Mesenchymal stem cell (in vitro differentiated cells and primary cell): Measurements from ENCODE around the gene ANKS6.

Experiments
- DNase-seq: peaks from one replicate; pipeline ENCODE4 v3.0.0-alpha.2; 2013
- H2AFZ ChIP-seq: one replicate; pipeline ENCODE4 v1.6.1; 2013; ENCODE audit warnings: low read depth, mild to moderate bottlenecking, control low read depth, inconsistent platforms, low read length, moderate library complexity
- H2AK5ac ChIP-seq: 2 replicates; pipeline ENCODE4 v1.6.1; 2013; ENCODE audit warnings: low read length, moderate library complexity, mild to moderate bottlenecking, inconsistent platforms; ENCODE audit not compliant: severe bottlenecking
- H2BK120ac ChIP-seq: one replicate; pipeline ENCODE4 v1.6.1; 2013; ENCODE audit warnings: low read depth, mild to moderate bottlenecking, inconsistent platforms, low read length, moderate library complexity
- H2BK12ac ChIP-seq, 2 experiments: one replicate each; pipeline ENCODE4 v1.6.1; 2013; ENCODE audit warnings: inconsistent platforms in 2 of 2, low read length in 2 of 2, mild to moderate bottlenecking in 2 of 2, moderate library complexity in 2 of 2, control low read depth in 1 of 2
- H2BK15ac ChIP-seq: one replicate; pipeline ENCODE4 v1.6.1; 2013; ENCODE audit warnings: mild to moderate bottlenecking, low read depth, inconsistent platforms; ENCODE audit not compliant: poor library complexity, severe bottlenecking
- H2BK5ac ChIP-seq: 2 replicates; pipeline ENCODE4 v1.6.1; 2013; ENCODE audit warnings: low read depth, mild to moderate bottlenecking, low read length, control low read depth, inconsistent platforms; ENCODE audit not compliant: poor library complexity, severe bottlenecking
- H3K14ac ChIP-seq, 2 experiments: one replicate each; pipeline ENCODE4 v1.6.1; 2013; ENCODE audit warnings: inconsistent platforms in 2 of 2, low read length in 2 of 2, control low read depth in 1 of 2, mild to moderate bottlenecking in 1 of 2, moderate library complexity in 1 of 2
- H3K18ac ChIP-seq, 2 experiments: one replicate each; pipeline ENCODE4 v1.6.1; 2013; ENCODE audit warnings: inconsistent platforms in 2 of 2, low read length in 2 of 2, control low read depth in 1 of 2, low read depth in 1 of 2, mild to moderate bottlenecking in 1 of 2
- H3K23ac ChIP-seq, 2 experiments: one replicate each; pipeline ENCODE4 v1.6.1; 2013; ENCODE audit warnings: inconsistent platforms in 2 of 2, low read length in 2 of 2, mild to moderate bottlenecking in 2 of 2, moderate library complexity in 2 of 2, control low read depth in 1 of 2
- H3K27ac ChIP-seq: 2 replicates; pipeline ENCODE4 v1.5.1; 2013; ENCODE audit warnings: mild to moderate bottlenecking, moderate library complexity, low read length, control low read depth, inconsistent platforms; ENCODE audit not compliant: poor library complexity, severe bottlenecking
- H3K27me3 ChIP-seq, 2 experiments: 2 replicates each; pipeline versions ENCODE4 v1.6.1 to v1.7.0; 2013; ENCODE audit warnings: low read length in 2 of 2, mild to moderate bottlenecking in 2 of 2, moderate library complexity in 2 of 2, control low read depth in 1 of 2, inconsistent platforms in 1 of 2; ENCODE audit not compliant: control insufficient read depth in 1 of 2, insufficient read depth in 1 of 2
- H3K36me3 ChIP-seq, 2 experiments: 2 replicates each; pipeline versions ENCODE4 v1.6.1 to v1.7.0; 2013; ENCODE audit warnings: low read length in 2 of 2, control low read depth in 1 of 2, inconsistent platforms in 1 of 2, low read depth in 1 of 2, mild to moderate bottlenecking in 1 of 2; ENCODE audit not compliant: insufficient read depth in 2 of 2, control insufficient read depth in 1 of 2
- H3K4ac ChIP-seq, 2 experiments: one replicate each; pipeline ENCODE4 v1.6.1; 2013; ENCODE audit warnings: inconsistent platforms in 2 of 2, low read length in 2 of 2, mild to moderate bottlenecking in 2 of 2, moderate library complexity in 2 of 2, control low read depth in 1 of 2, low read depth in 1 of 2
- H3K4me1 ChIP-seq: 2 replicates; pipeline ENCODE4 v1.6.1; 2013; ENCODE audit warnings: low read depth, low read length, control low read depth; ENCODE audit not compliant: control insufficient read depth, insufficient read depth
- H3K4me2 ChIP-seq: 2 replicates; pipeline ENCODE4 v1.6.1; 2013; ENCODE audit warnings: low read length, mild to moderate bottlenecking, inconsistent platforms; ENCODE audit not compliant: poor library complexity, severe bottlenecking
- H3K4me3 ChIP-seq, 2 experiments: 2 replicates each; pipeline versions ENCODE4 v1.5.1 to v1.7.0; 2013; ENCODE audit warnings: low read length in 2 of 2, mild to moderate bottlenecking in 2 of 2, control low read depth in 1 of 2, low read depth in 1 of 2; ENCODE audit not compliant: insufficient read depth in 1 of 2
- H3K79me1 ChIP-seq: replicated peaks from 2 replicates; pipeline ENCODE4 v1.6.1; 2013; ENCODE audit warnings: mild to moderate bottlenecking, control low read depth, low read length, inconsistent platforms; ENCODE audit not compliant: poor library complexity, severe bottlenecking
- H3K9ac ChIP-seq: 2 replicates; pipeline ENCODE4 v1.7.0; 2013; ENCODE audit warnings: mild to moderate bottlenecking, low read length, moderate library complexity
- H3K9me3 ChIP-seq: 2 replicates; pipeline ENCODE4 v1.7.0; 2013; ENCODE audit warnings: mild to moderate bottlenecking, low read length; ENCODE audit not compliant: control insufficient read depth
- H4K8ac ChIP-seq: one replicate; pipeline ENCODE4 v1.6.1; 2013; ENCODE audit warnings: inconsistent platforms, mild to moderate bottlenecking, low read length, moderate library complexity
- H4K91ac ChIP-seq: one replicate; pipeline ENCODE4 v1.6.1; 2013; ENCODE audit warnings: mild to moderate bottlenecking, low read length, inconsistent platforms
- WGBS: methylation state at CpG from one replicate; pipeline ENCODE4 v1.1.7; 2013; ENCODE audit warnings: mixed read lengths; 5-methylcytosine and 5-hydroxymethylcytosine counted together

The ANKS6 gene

DNA sequence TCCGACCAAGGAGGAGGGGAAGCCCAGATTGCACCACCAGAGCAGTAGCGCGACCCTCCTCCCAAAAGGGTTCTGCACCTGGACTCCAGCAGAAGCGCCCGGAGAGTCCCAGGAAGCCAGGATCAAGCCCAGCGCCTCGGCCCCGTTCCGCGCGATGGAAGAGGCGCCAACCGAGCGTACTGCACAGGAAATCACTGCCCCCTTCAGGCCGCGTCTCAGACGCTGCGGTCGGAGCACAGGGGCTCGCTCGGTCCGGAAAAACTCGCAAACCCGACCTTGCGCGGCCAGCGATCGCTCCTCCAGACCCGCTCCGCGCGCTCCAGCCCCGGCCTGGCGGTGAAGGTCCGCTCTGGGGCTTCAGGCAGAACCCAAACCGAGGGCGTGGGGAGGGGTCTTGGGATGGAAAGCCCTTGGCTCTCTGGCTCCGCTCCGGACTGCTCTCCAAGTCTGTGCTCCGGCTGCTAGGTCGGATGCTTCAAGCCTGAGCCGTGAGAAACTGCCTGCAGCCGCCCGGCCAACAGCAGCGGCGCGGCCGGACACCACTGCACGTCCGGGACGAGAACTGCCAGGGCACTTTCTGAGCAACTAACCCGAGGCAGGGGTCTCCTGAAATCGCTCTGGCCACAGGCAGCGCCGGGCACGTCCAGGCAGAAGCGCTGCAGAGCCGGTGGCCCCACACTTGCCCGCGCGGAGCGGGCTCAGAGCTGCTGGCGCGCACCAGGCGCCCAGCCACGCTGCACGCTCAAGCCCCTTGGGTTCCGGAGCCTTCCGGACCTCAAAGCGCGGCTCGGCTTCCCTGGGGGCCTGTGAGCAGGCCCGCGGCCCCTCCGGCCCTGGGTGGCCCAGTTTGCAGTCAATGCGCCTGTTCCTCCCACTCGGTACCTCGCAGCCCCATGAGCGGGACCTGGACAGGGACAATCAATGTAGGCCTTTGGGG lies 88.9 kb downstream of the ANKS6 start:
- no peak overlapping the region for H3K27ac ChIP-seq
- H3K79me1 ChIP-seq = no peaks in the 10 kb centered on the region
- H2BK5ac ChIP-seq = no peak overlapping the region
- peak overlapping the region; percentile 37 for H3K4me2 ChIP-seq
- no peak overlapping the region for H4K91ac ChIP-seq
- H4K8ac ChIP-seq = no peak overlapping the region
- H2BK15ac ChIP-seq = no peak overlapping the region
- no peak overlapping the region for H3K4ac ChIP-seq
- H2BK120ac ChIP-seq = no peak overlapping the region
- no peaks in the 10 kb centered on the region for H3K36me3 ChIP-seq
- peak overlapping the region; percentile 22 to 65 for H3K4me3 ChIP-seq
- H3K18ac ChIP-seq = no peak overlapping the region
- no peak overlapping the region for H3K14ac ChIP-seq
- no peak overlapping the region for H3K9ac ChIP-seq
- peaks cover 80 to 84% of the 10 kb centered on the region in 2 experiments for H3K27me3 ChIP-seq
- no peak overlapping the region for H2BK12ac ChIP-seq
- H3K4me1 ChIP-seq = peaks cover 25% of the 10 kb centered on the region
- H3K23ac ChIP-seq = no peak overlapping the region
- H2AFZ ChIP-seq = no peak overlapping the region
- WGBS = 4% methylated on average over 79 of the region's 79 CpGs
- H3K9me3 ChIP-seq = no peaks in the 10 kb centered on the region
- DNase-seq = peak; percentile 53
- no peak overlapping the region for H2AK5ac ChIP-seq

DNA sequence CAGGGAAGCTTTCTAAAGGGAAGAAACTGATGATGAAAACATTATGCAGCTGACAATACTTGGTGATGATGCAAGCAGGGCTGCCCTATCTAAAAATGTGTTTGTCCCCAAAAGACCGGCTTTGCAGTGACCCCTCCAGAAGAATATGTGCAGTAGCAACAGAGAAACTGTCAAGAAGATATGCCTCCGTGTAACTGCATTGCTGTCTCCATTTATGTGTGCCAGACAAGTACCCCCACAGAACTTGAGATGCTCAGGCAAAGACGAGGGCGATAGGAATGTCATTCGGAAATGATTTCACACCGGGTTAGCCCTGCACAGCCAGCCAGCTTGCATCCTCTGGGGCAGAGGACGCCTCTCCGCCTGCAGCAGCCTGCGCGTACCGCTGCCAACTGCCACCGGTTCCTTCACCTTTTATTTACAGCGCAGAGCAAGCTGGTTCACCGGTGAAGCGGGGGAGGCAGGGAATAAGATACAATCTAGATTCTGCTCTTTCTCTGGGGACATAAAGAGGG lies 89.6 kb downstream of the ANKS6 start:
- Histone ChIP-seq H3K79me1 (no peaks in the 10 kb centered on the region), H3K9ac (no peak overlapping the region), H2AK5ac (no peak overlapping the region), H3K23ac (no peak overlapping the region), H2BK5ac (no peak overlapping the region), H3K4me2 (no peak overlapping the region), H3K27me3 (peaks cover 79 to 84% of the 10 kb centered on the region in 2 experiments), H4K91ac (no peak overlapping the region), H3K4ac (no peak overlapping the region), H3K4me1 (peaks cover 25% of the 10 kb centered on the region), H3K27ac (no peak overlapping the region), H3K36me3 (no peaks in the 10 kb centered on the region), H2AFZ (no peak overlapping the region), H3K14ac (no peak overlapping the region), H4K8ac (no peak overlapping the region), H3K4me3 (peak overlapping the region in 1 of 2 experiments; percentile 65), H3K18ac (no peak overlapping the region), H2BK120ac (no peak overlapping the region), H2BK12ac (no peak overlapping the region), H3K9me3 (no peaks in the 10 kb centered on the region), H2BK15ac (no peak overlapping the region)
- WGBS = 22% methylated on average over 14 of the region's 15 CpGs
- no peak for DNase-seq

DNA sequence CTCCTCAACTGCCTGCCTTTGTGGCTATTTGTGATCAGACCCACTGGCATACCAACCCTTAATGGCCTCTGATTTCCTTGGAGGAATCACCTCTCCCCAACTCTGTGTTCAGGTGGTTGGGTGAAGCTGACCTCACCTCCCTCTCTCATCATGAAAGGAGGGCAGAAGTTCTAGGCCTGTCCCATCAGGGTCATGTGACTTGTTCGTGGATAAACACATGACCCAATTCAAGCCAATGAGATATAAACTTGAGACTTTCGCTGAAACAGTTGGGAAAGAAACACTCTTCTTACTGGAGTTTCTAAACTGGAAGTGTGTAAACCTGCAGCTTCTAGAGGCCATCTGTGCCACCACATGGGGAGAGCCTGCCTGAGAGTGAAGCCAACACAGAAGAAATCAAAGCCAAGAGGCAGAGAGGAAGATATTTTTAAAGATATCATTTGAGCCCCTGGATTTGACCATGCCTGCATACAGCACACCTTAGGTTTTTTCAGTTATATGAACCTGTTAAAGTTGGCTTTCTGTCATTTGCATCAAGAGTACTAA lies 93.4 kb downstream of the ANKS6 start:
- H3K27ac ChIP-seq = no peak overlapping the region
- no peaks in the 10 kb centered on the region for H3K36me3 ChIP-seq
- no peak overlapping the region for H2AK5ac ChIP-seq
- 70% methylated on average over 2 of the region's 2 CpGs for WGBS
- no peak overlapping the region for H2BK5ac ChIP-seq
- no peak overlapping the region for H2BK120ac ChIP-seq
- H3K18ac ChIP-seq = no peak overlapping the region
- H3K9ac ChIP-seq = no peak overlapping the region
- no peak overlapping the region for H2BK15ac ChIP-seq
- no peak overlapping the region for H3K4ac ChIP-seq
- H3K14ac ChIP-seq = no peak overlapping the region
- peaks cover 12% of the 10 kb centered on the region for H3K9me3 ChIP-seq
- H3K4me1 ChIP-seq = peaks cover 11% of the 10 kb centered on the region
- H3K79me1 ChIP-seq = no peaks in the 10 kb centered on the region
- no peak overlapping the region for H3K23ac ChIP-seq
- H2AFZ ChIP-seq = no peak overlapping the region
- H4K91ac ChIP-seq = no peak overlapping the region
- H2BK12ac ChIP-seq = no peak overlapping the region
- DNase-seq = no peak
- H3K27me3 ChIP-seq = peaks cover 77 to 87% of the 10 kb centered on the region in 2 experiments
- no peak overlapping the region for H3K4me2 ChIP-seq
- H4K8ac ChIP-seq = no peak overlapping the region
- no peak overlapping the region for H3K4me3 ChIP-seq

- H2AK5ac ChIP-seq = no peak overlapping the region
- no peak overlapping the region for H3K4me3 ChIP-seq
- peaks cover 72 to 89% of the 10 kb centered on the region in 2 experiments for H3K27me3 ChIP-seq
- H3K79me1 ChIP-seq = no peaks in the 10 kb centered on the region
- no peak overlapping the region for H2BK5ac ChIP-seq
- H3K18ac ChIP-seq = no peak overlapping the region
- H3K9ac ChIP-seq = no peak overlapping the region
- no peak overlapping the region for H3K4ac ChIP-seq
- peaks cover 12% of the 10 kb centered on the region for H3K9me3 ChIP-seq
- H3K4me1 ChIP-seq = peaks cover 6% of the 10 kb centered on the region
- no peak for DNase-seq
- no peak overlapping the region for H4K91ac ChIP-seq
- no peak overlapping the region for H3K4me2 ChIP-seq
- H2AFZ ChIP-seq = no peak overlapping the region
- H4K8ac ChIP-seq = no peak overlapping the region
- no peak overlapping the region for H3K27ac ChIP-seq
- no peaks in the 10 kb centered on the region for H3K36me3 ChIP-seq
- no peak overlapping the region for H2BK120ac ChIP-seq
- WGBS = 81% methylated on average over 8 of the region's 8 CpGs
- H2BK15ac ChIP-seq = no peak overlapping the region
- no peak overlapping the region for H3K23ac ChIP-seq
- H3K14ac ChIP-seq = no peak overlapping the region
- no peak overlapping the region for H2BK12ac ChIP-seq
Observed at GRCh38 chr9:98702340-98702739, 94.0 kb downstream of the ANKS6 start.
